SU-DHL-6 (cell line): ENCODE data around the gene ABCC3.

Experiments
- H2AFZ ChIP-seq: fragments of 200-600 bp; sonication (generic); 2 replicates; pipeline ENCODE4 v1.6.1; 2014; ENCODE audit warnings: low read depth, mild to moderate bottlenecking, moderate library complexity, mixed read lengths, antibody characterized with exemption, low read length; ENCODE audit not compliant: severe bottlenecking
- H3F3A ChIP-seq: fragments of 200-600 bp; shearing (Covaris generic); 2 replicates; pipeline ENCODE4 v1.6.0; 2016; ENCODE audit warnings: antibody characterized with exemption, mild to moderate bottlenecking; ENCODE audit not compliant: insufficient read depth
- H3K27ac ChIP-seq: fragments of 200-600 bp; sonication (generic); 2 replicates; pipeline ENCODE4 v1.5.1; 2016; ENCODE audit warnings: low read depth, mild to moderate bottlenecking, low read length, moderate library complexity, mixed read lengths
- H3K27me3 ChIP-seq: fragments of 200-600 bp; sonication (generic), shearing (Covaris generic); 2 replicates; pipeline ENCODE4 v1.6.0; 2014; ENCODE audit warnings: mild to moderate bottlenecking, low read length
- H3K36me3 ChIP-seq: fragments of 200-600 bp; sonication (generic); 2 replicates; pipeline ENCODE4 v1.6.1; 2014; ENCODE audit warnings: mild to moderate bottlenecking, low read length, mixed read lengths
- H3K4me2 ChIP-seq: fragments of 300-600, 200-600 bp; shearing (Covaris generic), sonication (generic); 2 replicates; pipeline ENCODE4 v1.6.0; 2014; ENCODE audit warnings: low read length, low read depth, mild to moderate bottlenecking; ENCODE audit not compliant: poor library complexity, severe bottlenecking
- H3K4me3 ChIP-seq: fragments of 200-600 bp; sonication (generic); 2 replicates; pipeline ENCODE4 v1.5.1; 2014; ENCODE audit warnings: antibody characterized with exemption, low read length, mild to moderate bottlenecking, mixed read lengths; ENCODE audit not compliant: insufficient read depth, poor library complexity, severe bottlenecking
- H3K79me2 ChIP-seq: fragments of 200-600 bp; sonication (generic); 2 replicates; pipeline ENCODE4 v1.6.1; 2014; ENCODE audit warnings: mild to moderate bottlenecking, low read length, moderate library complexity; ENCODE audit not compliant: insufficient read depth
- H3K9ac ChIP-seq: fragments of 200-600 bp; sonication (generic); 2 replicates; pipeline ENCODE4 v1.7.0; 2014; ENCODE audit warnings: mild to moderate bottlenecking, low read length
- H3K9me2 ChIP-seq: fragments of 200-600 bp; sonication (generic); replicated peaks from 2 replicates; pipeline ENCODE4 v1.6.1; 2014; ENCODE audit warnings: low read length; ENCODE audit not compliant: insufficient read depth
- H3K9me3 ChIP-seq: fragments of 200-600 bp; sonication (generic); 2 replicates; pipeline ENCODE4 v1.6.1; 2014; ENCODE audit warnings: low read length, mixed read lengths; ENCODE audit not compliant: insufficient read depth
- H4K20me1 ChIP-seq: fragments of 200-600 bp; sonication (generic); 2 replicates; pipeline ENCODE4 v1.6.1; 2014; ENCODE audit warnings: low read depth, mild to moderate bottlenecking, antibody characterized with exemption, low read length, moderate library complexity, mixed read lengths
- EZH2phosphoT487 ChIP-seq: fragments of 200-600 bp; sonication (generic), shearing (Covaris generic); conservative IDR thresholded peaks from 2 replicates; pipeline ENCODE4 v1.6.1; 2018; ENCODE audit warnings: mild to moderate bottlenecking, antibody characterized with exemption, low read length, moderate library complexity, mixed read lengths
- TF ChIP-seq, protein P1 (sequence below): fragments of 200-600 bp; sonication (generic); IDR thresholded peaks from one replicate; pipeline ENCODE4 v1.5.1; 2017; ENCODE audit warnings: antibody characterized with exemption, mild to moderate bottlenecking, low read length, moderate library complexity; ENCODE audit not compliant: insufficient read depth, poor library complexity, severe bottlenecking

ABCC3 gene

DNA sequence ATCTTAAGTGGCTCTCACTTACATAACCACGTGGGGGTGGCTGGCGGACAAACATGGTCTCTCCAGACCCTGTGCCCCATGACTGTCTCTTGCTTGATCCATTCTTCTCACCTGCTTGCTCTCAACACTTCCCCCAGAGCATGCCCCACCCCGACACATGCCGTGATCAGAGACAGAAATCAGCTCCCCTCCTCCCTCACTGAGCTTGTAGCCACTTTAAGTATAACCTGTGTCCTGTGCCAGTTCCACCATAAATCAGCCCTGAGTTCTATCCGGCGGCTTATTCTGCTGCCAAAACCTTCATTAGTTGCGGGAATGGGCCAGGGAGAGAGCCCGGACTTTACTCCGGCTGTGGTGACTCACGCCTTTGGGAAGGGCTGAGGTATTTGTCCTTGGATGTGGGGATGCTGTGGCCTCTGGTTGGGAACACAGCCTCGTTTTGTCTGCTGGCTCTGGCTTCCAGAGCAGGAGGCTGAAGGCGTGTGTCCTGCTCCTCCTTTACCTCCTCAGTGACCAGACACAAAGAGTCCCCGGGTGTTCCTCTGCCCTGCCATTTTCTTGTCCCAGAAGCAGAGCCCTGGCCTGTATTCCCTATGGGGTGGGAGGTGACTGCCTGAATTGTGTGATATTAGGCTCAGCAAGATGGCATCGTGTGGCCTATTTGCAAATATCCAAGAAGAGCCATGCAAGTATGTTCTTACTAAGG is 52.0 kb downstream of the ABCC3 start:
- H3K4me2 ChIP-seq: no peak overlapping the region
- no peaks in the 10 kb centered on the region for H3K36me3 ChIP-seq
- no peaks in the 10 kb centered on the region for H3F3A ChIP-seq
- TF ChIP-seq, protein P1, sequence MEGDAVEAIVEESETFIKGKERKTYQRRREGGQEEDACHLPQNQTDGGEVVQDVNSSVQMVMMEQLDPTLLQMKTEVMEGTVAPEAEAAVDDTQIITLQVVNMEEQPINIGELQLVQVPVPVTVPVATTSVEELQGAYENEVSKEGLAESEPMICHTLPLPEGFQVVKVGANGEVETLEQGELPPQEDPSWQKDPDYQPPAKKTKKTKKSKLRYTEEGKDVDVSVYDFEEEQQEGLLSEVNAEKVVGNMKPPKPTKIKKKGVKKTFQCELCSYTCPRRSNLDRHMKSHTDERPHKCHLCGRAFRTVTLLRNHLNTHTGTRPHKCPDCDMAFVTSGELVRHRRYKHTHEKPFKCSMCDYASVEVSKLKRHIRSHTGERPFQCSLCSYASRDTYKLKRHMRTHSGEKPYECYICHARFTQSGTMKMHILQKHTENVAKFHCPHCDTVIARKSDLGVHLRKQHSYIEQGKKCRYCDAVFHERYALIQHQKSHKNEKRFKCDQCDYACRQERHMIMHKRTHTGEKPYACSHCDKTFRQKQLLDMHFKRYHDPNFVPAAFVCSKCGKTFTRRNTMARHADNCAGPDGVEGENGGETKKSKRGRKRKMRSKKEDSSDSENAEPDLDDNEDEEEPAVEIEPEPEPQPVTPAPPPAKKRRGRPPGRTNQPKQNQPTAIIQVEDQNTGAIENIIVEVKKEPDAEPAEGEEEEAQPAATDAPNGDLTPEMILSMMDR: no peak
- TF ChIP-seq EZH2phosphoT487: no peak
- no peaks in the 10 kb centered on the region for H3K79me2 ChIP-seq
- no peaks in the 10 kb centered on the region for H3K9me2 ChIP-seq
- H3K9ac ChIP-seq: no peak overlapping the region
- H3K27me3 ChIP-seq: no peaks in the 10 kb centered on the region
- no peak overlapping the region for H2AFZ ChIP-seq
- H3K9me3 ChIP-seq: no peaks in the 10 kb centered on the region
- no peaks in the 10 kb centered on the region for H4K20me1 ChIP-seq
- H3K4me3 ChIP-seq: no peak overlapping the region
- H3K27ac ChIP-seq: no peak overlapping the region

DNA sequence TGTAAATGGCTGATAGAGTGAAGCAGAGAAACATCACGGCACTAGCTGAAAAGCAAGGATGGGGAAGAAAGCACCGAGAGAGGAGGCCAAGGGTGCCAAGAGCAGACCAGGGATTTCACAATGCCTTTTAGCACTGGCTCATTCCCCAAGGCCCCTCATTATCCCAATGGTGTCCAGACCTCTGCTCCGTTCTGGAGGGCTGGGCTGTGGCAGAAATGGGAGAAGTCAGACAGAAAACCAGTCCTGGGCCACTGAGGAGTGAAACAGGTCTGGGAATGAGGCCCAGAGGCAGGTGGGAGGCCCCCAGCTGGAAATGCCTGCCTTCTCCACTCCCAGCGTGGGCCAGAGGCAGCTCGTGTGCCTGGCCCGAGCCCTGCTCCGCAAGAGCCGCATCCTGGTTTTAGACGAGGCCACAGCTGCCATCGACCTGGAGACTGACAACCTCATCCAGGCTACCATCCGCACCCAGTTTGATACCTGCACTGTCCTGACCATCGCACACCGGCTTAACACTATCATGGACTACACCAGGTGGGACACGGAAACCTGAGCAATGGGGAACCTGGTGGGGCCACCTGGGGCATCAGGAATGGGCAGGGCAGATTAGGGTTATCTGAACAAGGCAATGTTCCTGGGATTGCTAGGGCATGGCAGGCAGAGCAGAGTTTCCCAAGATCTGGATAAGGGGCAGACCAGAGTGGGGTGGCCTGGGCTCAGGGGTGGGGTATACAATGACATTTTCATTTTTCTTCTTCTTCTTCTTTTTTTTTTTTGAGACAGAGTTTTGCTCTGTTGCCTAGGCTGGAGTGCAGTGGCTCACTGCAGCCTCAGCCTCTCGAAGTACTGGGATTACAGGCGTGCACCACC is 52.8 kb downstream of the ABCC3 start:
- Histone ChIP-seq H2AFZ (no peak overlapping the region), H3K36me3 (no peaks in the 10 kb centered on the region), H3K4me3 (no peak overlapping the region), H3K27ac (no peak overlapping the region), H3K4me2 (no peak overlapping the region), H3K9me2 (no peaks in the 10 kb centered on the region), H3K79me2 (no peaks in the 10 kb centered on the region), H4K20me1 (no peaks in the 10 kb centered on the region), H3K9ac (no peak overlapping the region), H3F3A (no peaks in the 10 kb centered on the region), H3K9me3 (no peaks in the 10 kb centered on the region), H3K27me3 (no peaks in the 10 kb centered on the region)
- TF ChIP-seq EZH2phosphoT487: no peak
- TF ChIP-seq, protein P1: no peak

DNA sequence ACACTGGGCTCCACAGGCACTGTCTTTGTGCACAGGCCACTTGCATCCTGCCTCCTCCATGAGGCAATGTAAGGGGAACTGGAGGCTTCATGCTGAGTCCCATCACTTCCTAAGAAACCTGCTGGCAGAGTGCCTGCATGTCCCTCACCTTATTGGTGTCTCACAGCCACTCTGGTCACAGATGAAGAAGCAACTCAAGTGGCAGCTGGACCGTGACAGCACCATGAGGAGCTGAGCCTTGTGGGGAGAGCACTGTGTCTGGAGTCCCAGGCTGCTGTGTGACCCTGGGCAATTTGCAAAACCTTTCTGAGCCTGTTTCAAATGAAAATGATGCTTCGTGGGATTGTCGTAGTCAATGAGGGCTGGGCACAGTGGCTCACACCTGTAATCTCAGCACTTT is 53.6 kb downstream of the ABCC3 start:
- Histone ChIP-seq H3F3A (no peaks in the 10 kb centered on the region), H3K9me2 (no peaks in the 10 kb centered on the region), H3K9ac (no peak overlapping the region), H3K36me3 (no peaks in the 10 kb centered on the region), H3K9me3 (no peaks in the 10 kb centered on the region), H3K4me2 (no peak overlapping the region), H3K4me3 (no peak overlapping the region), H3K27me3 (no peaks in the 10 kb centered on the region), H4K20me1 (no peaks in the 10 kb centered on the region), H3K79me2 (no peaks in the 10 kb centered on the region), H2AFZ (no peak overlapping the region), H3K27ac (no peak overlapping the region)
- no peak for TF ChIP-seq EZH2phosphoT487
- TF ChIP-seq, protein P1: no peak
